ENCODE results near the gene PCDHGC4.

PCDHGC4 gene

DNA sequence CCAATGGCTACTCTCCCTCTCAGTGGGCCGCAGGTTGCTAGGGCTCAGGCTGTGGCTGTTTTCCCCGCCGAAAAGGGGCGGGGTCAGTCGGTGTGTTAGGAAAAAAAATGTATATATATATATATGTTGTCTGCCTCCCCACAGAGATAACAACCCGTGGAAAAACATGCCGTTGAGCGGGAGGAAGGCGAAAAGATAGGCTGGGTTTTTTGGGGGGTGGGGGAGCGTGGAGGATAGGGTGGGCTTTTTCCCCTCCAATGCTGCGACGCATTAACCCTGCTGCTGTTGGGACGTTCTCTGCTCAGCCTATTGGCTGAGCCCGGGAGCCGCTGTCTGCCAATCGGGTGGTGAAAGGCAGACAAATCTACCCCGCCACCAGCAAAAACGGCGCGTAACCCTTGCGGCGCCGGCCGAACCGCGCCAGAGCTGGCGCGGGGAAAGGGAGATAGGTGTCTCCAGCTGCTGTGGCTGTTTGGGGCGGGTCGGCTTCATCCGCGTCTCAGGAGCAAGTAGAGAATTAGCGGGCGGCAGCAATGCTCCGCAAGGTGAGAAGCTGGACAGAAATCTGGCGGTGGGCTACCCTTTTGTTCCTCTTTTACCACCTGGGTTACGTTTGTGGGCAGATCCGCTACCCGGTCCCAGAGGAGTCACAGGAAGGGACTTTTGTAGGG lies at the start of gene PCDHGC4:
Gene PCDHGC4, plus strand, starts transcription at position 390 of the 671 bp plus-strand sequence. Its CDS starts 144 bp downstream, at position 534.
- peak within 1 kb of the TSS; percentile 4; the same call in 1 of the 2 replicates for H3K9ac ChIP-seq (ENCODE audit: low read length)
- H2AFZ ChIP-seq (ENCODE audit: low read length) = no peak within 1 kb of the TSS
- TF ChIP-seq, protein P1, sequence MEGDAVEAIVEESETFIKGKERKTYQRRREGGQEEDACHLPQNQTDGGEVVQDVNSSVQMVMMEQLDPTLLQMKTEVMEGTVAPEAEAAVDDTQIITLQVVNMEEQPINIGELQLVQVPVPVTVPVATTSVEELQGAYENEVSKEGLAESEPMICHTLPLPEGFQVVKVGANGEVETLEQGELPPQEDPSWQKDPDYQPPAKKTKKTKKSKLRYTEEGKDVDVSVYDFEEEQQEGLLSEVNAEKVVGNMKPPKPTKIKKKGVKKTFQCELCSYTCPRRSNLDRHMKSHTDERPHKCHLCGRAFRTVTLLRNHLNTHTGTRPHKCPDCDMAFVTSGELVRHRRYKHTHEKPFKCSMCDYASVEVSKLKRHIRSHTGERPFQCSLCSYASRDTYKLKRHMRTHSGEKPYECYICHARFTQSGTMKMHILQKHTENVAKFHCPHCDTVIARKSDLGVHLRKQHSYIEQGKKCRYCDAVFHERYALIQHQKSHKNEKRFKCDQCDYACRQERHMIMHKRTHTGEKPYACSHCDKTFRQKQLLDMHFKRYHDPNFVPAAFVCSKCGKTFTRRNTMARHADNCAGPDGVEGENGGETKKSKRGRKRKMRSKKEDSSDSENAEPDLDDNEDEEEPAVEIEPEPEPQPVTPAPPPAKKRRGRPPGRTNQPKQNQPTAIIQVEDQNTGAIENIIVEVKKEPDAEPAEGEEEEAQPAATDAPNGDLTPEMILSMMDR (IDR thresholded peaks at IDR 0.05; ENCODE audit: low read length) = no peak
- no peak for TF ChIP-seq EZH2 (IDR thresholded peaks at IDR 0.05; ENCODE audit: borderline replicate concordance, low read length)
- H3K4me1 ChIP-seq (ENCODE audit: insufficient read depth, low read length, severe bottlenecking) = peaks cover 14% of the 10 kb centered on the region
- H3K4me2 ChIP-seq (ENCODE audit: low read length) = peak within 1 kb of the TSS; percentile 63
- no peaks in the 10 kb centered on the region for H3K9me3 ChIP-seq (ENCODE audit: low read length)
- peak within 1 kb of the TSS; percentile 51 for H3K4me3 ChIP-seq (ENCODE audit: low read depth, low read length, poor library complexity, severe bottlenecking)
- H4K20me1 ChIP-seq (ENCODE audit: insufficient read depth, low read length) = no peaks in the 10 kb centered on the region
- H3K79me2 ChIP-seq (ENCODE audit: insufficient read depth, low read length) = no peaks in the 10 kb centered on the region
- no peak within 1 kb of the TSS for H3K27ac ChIP-seq (ENCODE audit: low read depth, low read length, poor library complexity, severe bottlenecking)
- H3K36me3 ChIP-seq (ENCODE audit: insufficient read depth, low read length) = no peaks in the 10 kb centered on the region
- no peaks in the 10 kb centered on the region for H3F3A ChIP-seq (ENCODE audit: insufficient read depth, low read length)
- no peaks in the 10 kb centered on the region for H3K9me2 ChIP-seq (ENCODE audit: low read depth, low read length)
- peaks cover 4% of the 10 kb centered on the region; the same call in 1 of the 2 replicates for H3K27me3 ChIP-seq (ENCODE audit: insufficient read depth, low read length)

DNA sequence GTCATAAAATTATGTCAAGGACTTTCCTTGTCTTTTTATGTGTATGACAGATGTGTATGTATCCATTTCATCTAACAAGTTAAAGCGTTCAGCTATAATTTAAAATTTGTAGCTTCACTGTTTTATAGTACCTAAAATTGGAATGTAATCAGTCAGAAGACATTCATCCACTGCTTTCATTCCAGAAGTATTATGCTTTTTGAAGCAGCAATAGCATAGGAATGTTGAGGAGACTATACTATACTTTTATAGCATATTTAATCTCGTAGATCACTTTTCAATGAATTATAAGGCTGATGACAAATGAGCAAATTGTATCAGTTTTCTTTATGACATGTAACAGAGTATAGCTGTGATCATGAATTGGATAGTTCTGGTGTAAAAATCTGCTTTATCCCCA lies 47.6 kb upstream of the PCDHGC4 start:
- no peak overlapping the region for H3K9ac ChIP-seq (ENCODE audit: low read length)
- H3K4me3 ChIP-seq (ENCODE audit: low read depth, low read length, poor library complexity, severe bottlenecking) = no peak overlapping the region
- H4K20me1 ChIP-seq (ENCODE audit: insufficient read depth, low read length) = no peaks in the 10 kb centered on the region
- H3K79me2 ChIP-seq (ENCODE audit: insufficient read depth, low read length) = no peaks in the 10 kb centered on the region
- TF ChIP-seq, protein P1 (IDR thresholded peaks at IDR 0.05; ENCODE audit: low read length) = no peak
- no peak for TF ChIP-seq EZH2 (IDR thresholded peaks at IDR 0.05; ENCODE audit: borderline replicate concordance, low read length)
- H3K9me2 ChIP-seq (ENCODE audit: low read depth, low read length) = no peaks in the 10 kb centered on the region
- no peak overlapping the region for H2AFZ ChIP-seq (ENCODE audit: low read length)
- H3F3A ChIP-seq (ENCODE audit: insufficient read depth, low read length) = no peaks in the 10 kb centered on the region
- H3K4me1 ChIP-seq (ENCODE audit: insufficient read depth, low read length, severe bottlenecking) = no peaks in the 10 kb centered on the region
- H3K27ac ChIP-seq (ENCODE audit: low read depth, low read length, poor library complexity, severe bottlenecking) = no peak overlapping the region
- no peak overlapping the region for H3K4me2 ChIP-seq (ENCODE audit: low read length)
- no peaks in the 10 kb centered on the region for H3K27me3 ChIP-seq (ENCODE audit: insufficient read depth, low read length)
- H3K9me3 ChIP-seq (ENCODE audit: low read length) = peaks cover 8% of the 10 kb centered on the region; the same call in 1 of the 2 replicates
- H3K36me3 ChIP-seq (ENCODE audit: insufficient read depth, low read length) = no peaks in the 10 kb centered on the region

DNA sequence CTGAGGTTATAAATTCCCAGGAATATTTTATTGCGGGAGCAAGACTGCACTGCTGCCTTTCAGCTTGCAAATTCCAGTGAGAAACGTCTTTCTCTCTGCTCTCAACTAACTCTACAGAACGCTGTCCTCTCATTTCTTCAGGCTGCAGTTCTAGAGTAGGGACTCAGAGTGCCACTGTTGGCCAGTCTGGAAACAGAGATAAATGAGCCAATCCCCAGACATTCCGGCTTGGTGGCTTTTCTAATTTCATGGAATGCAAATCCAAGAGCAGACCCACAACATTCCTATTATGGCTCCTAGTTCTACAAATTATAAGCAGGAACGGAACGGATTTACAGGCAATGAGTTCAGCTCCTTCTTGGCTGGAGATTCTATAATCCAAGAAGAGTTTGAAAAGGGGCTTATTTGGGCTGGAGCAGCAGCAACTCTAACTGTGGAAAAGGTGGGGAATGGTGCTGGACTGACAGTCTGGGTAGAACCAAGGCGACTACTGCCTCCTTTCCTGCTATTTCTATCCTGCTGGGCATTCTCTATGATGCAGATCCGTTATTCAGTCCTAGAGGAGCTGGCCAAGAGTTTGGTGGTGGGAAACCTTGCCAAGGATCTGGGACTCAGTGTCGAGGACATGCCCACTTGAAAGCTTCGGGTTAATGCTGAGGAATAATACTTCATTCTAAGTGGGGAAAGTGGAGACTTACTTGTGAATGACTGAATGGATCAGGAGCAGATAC lies 45.3 kb upstream of the PCDHGC4 start:
- Histone ChIP-seq H3K9me3 (ENCODE audit: low read length) (peaks cover 8% of the 10 kb centered on the region; the same call in 1 of the 2 replicates), H3K27ac (ENCODE audit: low read depth, low read length, poor library complexity, severe bottlenecking) (no peak overlapping the region), H3F3A (ENCODE audit: insufficient read depth, low read length) (no peaks in the 10 kb centered on the region), H3K4me3 (ENCODE audit: low read depth, low read length, poor library complexity, severe bottlenecking) (no peak overlapping the region), H2AFZ (ENCODE audit: low read length) (no peak overlapping the region), H4K20me1 (ENCODE audit: insufficient read depth, low read length) (no peaks in the 10 kb centered on the region), H3K4me2 (ENCODE audit: low read length) (no peak overlapping the region), H3K9ac (ENCODE audit: low read length) (no peak overlapping the region), H3K27me3 (ENCODE audit: insufficient read depth, low read length) (no peaks in the 10 kb centered on the region), H3K79me2 (ENCODE audit: insufficient read depth, low read length) (no peaks in the 10 kb centered on the region), H3K9me2 (ENCODE audit: low read depth, low read length) (no peaks in the 10 kb centered on the region), H3K4me1 (ENCODE audit: insufficient read depth, low read length, severe bottlenecking) (no peaks in the 10 kb centered on the region), H3K36me3 (ENCODE audit: insufficient read depth, low read length) (no peaks in the 10 kb centered on the region)
- TF ChIP-seq EZH2 (IDR thresholded peaks at IDR 0.05; ENCODE audit: borderline replicate concordance, low read length) = no peak
- TF ChIP-seq, protein P1 (IDR thresholded peaks at IDR 0.05; ENCODE audit: low read length) = no peak

Data from OCI-LY1 (cell line).